WERI-Rb-1 (cell line): ENCODE results near the gene MINPP1.

ENCODE experiments used
- DNase-seq: peaks from one replicate; pipeline ENCODE4 v3.0.0-alpha.2; 2020
- H3K27ac ChIP-seq: fragments of 250-450 bp; sonication (Bioruptor Pico); 2 replicates; pipeline ENCODE4 v1.5.1; 2020; ENCODE audit warnings: mild to moderate bottlenecking, moderate library complexity
- H3K27me3 ChIP-seq: fragments of 250-450 bp; sonication (Bioruptor Pico); 2 replicates; pipeline ENCODE4 v1.5.1; 2021; ENCODE audit warnings: mild to moderate bottlenecking, low read depth, moderate library complexity; ENCODE audit not compliant: insufficient read depth, severe bottlenecking
- H3K36me3 ChIP-seq: fragments of 250-450 bp; sonication (Bioruptor Pico); 2 replicates; pipeline ENCODE4 v1.5.1; 2020; ENCODE audit warnings: mild to moderate bottlenecking, moderate library complexity
- H3K4me3 ChIP-seq: 2 replicates; pipeline ENCODE4 v1.5.1; 2011; ENCODE audit warnings: low read depth, mild to moderate bottlenecking, control low read depth, low read length
- H3K9me3 ChIP-seq: fragments of 250-450 bp; sonication (Bioruptor Pico); 2 replicates; pipeline ENCODE4 v1.5.1; 2021; ENCODE audit warnings: mild to moderate bottlenecking, moderate library complexity; ENCODE audit not compliant: severe bottlenecking
- TF ChIP-seq, protein P1 (sequence below): IDR thresholded peaks from 2 replicates; pipeline ENCODE4 v1.5.1; 2011; ENCODE audit warnings: low read depth, mild to moderate bottlenecking, control low read depth, inconsistent platforms, low read length

The MINPP1 gene

DNA sequence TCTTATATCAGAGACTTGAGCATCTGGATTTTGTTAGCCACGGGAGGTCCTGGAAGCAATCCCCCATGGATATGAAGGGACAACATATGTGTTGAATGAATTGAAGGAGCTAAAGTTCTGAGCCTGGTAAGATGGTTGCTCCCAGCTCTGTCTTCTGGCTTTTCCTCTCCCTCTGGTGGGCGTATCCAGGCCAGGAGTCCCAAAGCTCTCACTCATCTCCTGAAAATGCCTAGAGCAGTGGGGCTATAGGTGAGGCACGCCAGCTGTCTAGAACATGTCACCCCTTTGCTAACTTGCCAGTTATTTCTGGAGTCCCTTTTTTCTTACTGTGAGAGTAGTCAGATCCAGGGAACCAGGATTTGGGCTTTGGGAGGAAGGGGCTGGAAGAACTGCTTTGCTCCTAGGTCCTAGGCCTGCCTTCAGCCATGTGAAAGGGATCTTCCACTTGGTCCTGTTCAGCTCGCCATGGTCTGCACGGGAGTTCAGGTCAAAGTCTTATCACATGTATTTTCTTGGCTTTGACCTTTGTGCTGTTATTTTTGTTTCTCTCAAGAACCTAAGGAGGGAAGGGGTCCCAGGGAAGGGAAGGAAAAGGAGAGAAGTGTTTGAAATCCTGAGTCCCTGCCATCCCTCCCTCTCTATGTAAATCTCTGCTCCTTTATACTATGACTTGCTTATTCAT, 73.6 kb downstream of the MINPP1 start:
- no peak for DNase-seq
- Histone ChIP-seq H3K36me3 (no peaks in the 10 kb centered on the region), H3K27me3 (no peaks in the 10 kb centered on the region), H3K9me3 (no peaks in the 10 kb centered on the region), H3K27ac (no peak overlapping the region), H3K4me3 (no peak overlapping the region)
- TF ChIP-seq, protein P1, sequence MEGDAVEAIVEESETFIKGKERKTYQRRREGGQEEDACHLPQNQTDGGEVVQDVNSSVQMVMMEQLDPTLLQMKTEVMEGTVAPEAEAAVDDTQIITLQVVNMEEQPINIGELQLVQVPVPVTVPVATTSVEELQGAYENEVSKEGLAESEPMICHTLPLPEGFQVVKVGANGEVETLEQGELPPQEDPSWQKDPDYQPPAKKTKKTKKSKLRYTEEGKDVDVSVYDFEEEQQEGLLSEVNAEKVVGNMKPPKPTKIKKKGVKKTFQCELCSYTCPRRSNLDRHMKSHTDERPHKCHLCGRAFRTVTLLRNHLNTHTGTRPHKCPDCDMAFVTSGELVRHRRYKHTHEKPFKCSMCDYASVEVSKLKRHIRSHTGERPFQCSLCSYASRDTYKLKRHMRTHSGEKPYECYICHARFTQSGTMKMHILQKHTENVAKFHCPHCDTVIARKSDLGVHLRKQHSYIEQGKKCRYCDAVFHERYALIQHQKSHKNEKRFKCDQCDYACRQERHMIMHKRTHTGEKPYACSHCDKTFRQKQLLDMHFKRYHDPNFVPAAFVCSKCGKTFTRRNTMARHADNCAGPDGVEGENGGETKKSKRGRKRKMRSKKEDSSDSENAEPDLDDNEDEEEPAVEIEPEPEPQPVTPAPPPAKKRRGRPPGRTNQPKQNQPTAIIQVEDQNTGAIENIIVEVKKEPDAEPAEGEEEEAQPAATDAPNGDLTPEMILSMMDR: no peak

DNA sequence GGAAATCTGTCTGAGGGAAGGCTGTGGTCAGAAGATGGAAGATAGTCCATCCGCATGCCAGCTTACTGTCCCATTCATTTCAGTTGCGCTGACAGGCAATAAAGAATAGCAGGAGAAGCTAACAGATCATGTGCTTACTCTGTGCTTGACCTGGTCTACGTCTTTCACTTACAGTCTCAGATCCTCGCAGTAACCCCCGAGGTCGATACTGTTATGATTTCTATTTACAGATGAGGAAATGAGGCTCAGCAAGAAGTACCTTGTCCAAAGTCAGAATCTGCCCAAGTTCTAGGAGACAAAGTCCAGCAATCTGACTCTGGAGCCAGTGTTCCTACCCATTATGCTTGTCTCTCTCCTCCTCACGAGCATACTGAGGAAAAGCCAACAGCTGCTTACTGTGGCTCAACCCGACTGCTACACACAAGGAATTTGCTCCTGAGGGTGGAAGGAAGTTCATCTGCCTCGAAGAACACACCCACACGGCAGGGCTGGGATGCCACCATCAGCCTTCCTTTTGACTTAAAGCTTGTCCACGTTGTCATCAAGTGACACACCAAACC, 74.2 kb downstream of the MINPP1 start:
- Histone ChIP-seq H3K36me3 (no peaks in the 10 kb centered on the region), H3K9me3 (no peaks in the 10 kb centered on the region), H3K27ac (no peak overlapping the region), H3K27me3 (no peaks in the 10 kb centered on the region), H3K4me3 (no peak overlapping the region)
- no peak for DNase-seq
- TF ChIP-seq, protein P1: no peak

DNA sequence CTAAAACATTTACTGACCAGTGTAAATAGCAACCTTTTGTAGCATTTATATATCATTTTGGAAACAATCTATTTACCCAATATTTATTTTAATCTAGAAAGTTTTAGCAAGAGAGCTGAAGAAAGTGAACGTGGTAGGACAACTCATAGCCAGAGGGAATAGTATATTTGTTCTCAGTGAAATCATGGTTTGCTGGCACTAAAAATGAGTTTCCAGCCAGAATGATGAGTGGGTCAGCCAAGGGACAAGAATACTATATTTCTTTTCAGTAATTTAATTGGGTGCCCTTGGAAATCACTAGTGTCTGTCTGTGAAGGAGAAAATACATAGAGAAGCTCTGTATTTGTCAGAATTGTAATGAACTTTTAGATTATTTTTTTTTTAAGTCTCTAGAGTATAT, 74.9 kb downstream of the MINPP1 start:
- no peaks in the 10 kb centered on the region for H3K27me3 ChIP-seq
- TF ChIP-seq, protein P1: no peak
- H3K9me3 ChIP-seq: no peaks in the 10 kb centered on the region
- no peaks in the 10 kb centered on the region for H3K36me3 ChIP-seq
- H3K27ac ChIP-seq: no peak overlapping the region
- DNase-seq: no peak
- no peak overlapping the region for H3K4me3 ChIP-seq

DNA sequence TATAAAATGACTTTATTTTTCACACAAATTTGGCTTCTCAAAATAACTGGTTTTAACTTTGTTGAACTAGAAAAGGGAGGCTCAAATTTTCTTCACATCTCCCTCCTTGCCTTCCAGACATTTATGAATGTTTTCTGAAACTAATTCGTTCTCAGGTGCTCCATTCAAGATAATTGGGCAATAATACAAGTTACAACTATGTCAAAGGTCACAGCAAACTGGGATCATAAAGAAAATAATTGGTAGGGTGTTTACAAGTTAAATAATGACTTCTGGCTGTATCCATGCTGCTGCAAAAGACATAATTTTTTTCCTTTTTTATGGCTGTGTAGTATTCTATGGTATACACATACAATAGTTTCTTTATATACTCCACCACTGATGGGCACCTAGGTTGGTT, 75.3 kb downstream of the MINPP1 start:
- no peak for DNase-seq
- Histone ChIP-seq H3K27ac (no peak overlapping the region), H3K36me3 (no peaks in the 10 kb centered on the region), H3K4me3 (no peak overlapping the region), H3K9me3 (no peaks in the 10 kb centered on the region), H3K27me3 (no peaks in the 10 kb centered on the region)
- TF ChIP-seq, protein P1: no peak

DNA sequence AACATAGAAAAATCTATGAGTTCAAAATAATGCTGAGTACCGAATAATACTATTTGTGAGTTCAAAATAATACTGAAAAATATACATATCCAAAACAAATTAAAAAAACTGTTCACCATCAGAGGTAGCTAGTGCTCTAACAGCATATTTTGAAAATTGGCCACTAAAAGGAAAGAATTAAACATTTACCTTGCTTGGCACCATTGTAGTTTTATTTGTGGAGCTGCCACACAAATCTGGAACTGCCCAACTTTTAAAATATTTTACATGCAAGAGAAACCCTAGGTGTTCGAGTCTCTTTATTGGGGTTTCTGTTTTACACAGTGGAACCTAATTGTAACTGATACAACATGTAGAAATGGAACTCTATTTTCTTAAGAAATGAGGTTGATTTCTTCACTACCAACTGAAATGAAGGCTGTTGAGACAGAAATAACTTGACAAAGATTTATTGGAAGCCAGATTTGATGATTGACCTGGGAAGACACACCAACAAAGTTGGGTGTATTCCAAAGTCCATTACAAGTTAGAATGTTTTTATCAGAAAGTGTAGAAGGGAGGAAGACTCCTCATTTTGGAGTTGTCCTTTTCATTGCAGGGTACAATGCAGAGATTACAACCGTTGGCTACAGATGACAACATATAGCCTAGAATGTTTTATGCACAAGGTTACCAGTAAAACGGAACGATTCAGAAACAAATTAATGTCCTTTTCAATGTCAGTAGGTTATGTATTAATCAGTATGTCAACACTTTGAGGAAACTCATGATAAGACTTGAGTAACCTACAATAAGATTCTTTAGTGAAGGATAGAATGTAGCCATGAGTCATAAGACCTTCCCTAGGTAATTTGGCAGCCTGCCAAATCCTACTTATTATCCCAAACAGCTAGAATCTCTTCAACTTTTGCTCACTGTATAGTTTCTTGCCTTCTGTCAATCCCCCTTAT, 81.1 kb downstream of the MINPP1 start:
- Histone ChIP-seq H3K4me3 (no peak overlapping the region), H3K9me3 (no peaks in the 10 kb centered on the region), H3K27me3 (no peaks in the 10 kb centered on the region), H3K27ac (no peak overlapping the region), H3K36me3 (no peaks in the 10 kb centered on the region)
- DNase-seq: no peak
- TF ChIP-seq, protein P1: no peak
